Esophagus muscularis mucosa (tissue), 4 donors: Measurements from ENCODE around the gene WNT1. TPM values are rescaled to one million over a fixed set of nuclear protein-coding genes. Genes with fewer than 3 reads are reported as not detected.
A peak's percentile ranks its signal among the peaks of the same experiment; 100 is the strongest.

ENCODE experiments used
- DNase-seq: peaks from one replicate; pipeline ENCODE4 v3.0.0-alpha.2; 2017; ENCODE audit errors: extremely low spot score
- H3K27ac ChIP-seq, 4 donors: fragments of 200-600 bp; sonication (generic); replicated peaks in 1 of 4; 1 replicate in 3 of 4; 2 replicates in 1 of 4; pipeline ENCODE4 v1.5.1; 2016 to 2019; ENCODE audit warnings: mild to moderate bottlenecking in 1 of 4
- H3K27me3 ChIP-seq, 4 donors: fragments of 200-600 bp; sonication (generic); one replicate each; pipeline versions ENCODE4 v1.5.1 to v1.6.0; 2016 to 2019
- H3K36me3 ChIP-seq, 4 donors: fragments of 200-600 bp; sonication (generic); one replicate each; pipeline ENCODE4 v1.5.1; 2016 to 2019
- H3K4me1 ChIP-seq, 4 donors: fragments of 200-600 bp; sonication (generic); one replicate each; pipeline ENCODE4 v1.5.1; 2016 to 2019
- H3K4me3 ChIP-seq, 4 donors: fragments of 200-600 bp; sonication (generic); 1 replicate in 2 of 4; 2 replicates in 2 of 4; pipeline ENCODE4 v1.5.1; 2016 to 2019; ENCODE audit warnings: mild to moderate bottlenecking in 4 of 4, moderate library complexity in 1 of 4
- H3K9me3 ChIP-seq, 4 donors: fragments of 200-600 bp; sonication (generic); 1 replicate in 3 of 4; 2 replicates in 1 of 4; pipeline ENCODE4 v1.5.1; 2016 to 2019
- EP300 ChIP-seq: sonication (generic); formaldehyde crosslinking; IDR thresholded peaks from one replicate; pipeline ENCODE4 v1.6.1; 2017; ENCODE audit warnings: antibody characterized with exemption
- POLR2A ChIP-seq: fragments of 450-650 bp; IDR thresholded peaks from one replicate; pipeline ENCODE4 v1.6.1; 2017; ENCODE audit warnings: antibody characterized with exemption, moderate library complexity, mild to moderate bottlenecking, low read depth
- POLR2AphosphoS5 ChIP-seq, 2 donors: sonication (generic); formaldehyde crosslinking; IDR thresholded peaks; one replicate each; pipeline ENCODE4 v1.6.1; 2017; ENCODE audit warnings: antibody characterized with exemption in 2 of 2
- WGBS: methylation state at CpG from one replicate; pipeline ENCODE4 v1.1.5; 2018; 5-methylcytosine and 5-hydroxymethylcytosine counted together
- intact Hi-C: fragments of 100-400 bp; cut with DNase I; formaldehyde crosslinking; loops from one replicate; pipeline ENCODE4 v1.15.1; 2023
- total RNA-seq, 4 donors: library from RNA; depleted of rRNA; stranded (reverse); fragments of >200 nt; gene quantifications; one replicate each; pipeline versions ENCODE4 v1.1.0 to v1.2.1, GENCODE V29; 2016
- TF ChIP-seq, protein P1 (sequence below), 3 experiments: fragments of 200-600 bp in 2 of 3; fragments of 450-650 bp in 1 of 3; sonication (generic) in 2 of 3; IDR thresholded peaks; one replicate each; pipeline ENCODE4 v1.5.1; 2017 to 2019; ENCODE audit warnings: antibody characterized with exemption in 3 of 3, mild to moderate bottlenecking in 2 of 3, moderate library complexity in 1 of 3

The WNT1 gene
- total RNA-seq, 4 donors from 2014 or later, result not detected

DNA sequence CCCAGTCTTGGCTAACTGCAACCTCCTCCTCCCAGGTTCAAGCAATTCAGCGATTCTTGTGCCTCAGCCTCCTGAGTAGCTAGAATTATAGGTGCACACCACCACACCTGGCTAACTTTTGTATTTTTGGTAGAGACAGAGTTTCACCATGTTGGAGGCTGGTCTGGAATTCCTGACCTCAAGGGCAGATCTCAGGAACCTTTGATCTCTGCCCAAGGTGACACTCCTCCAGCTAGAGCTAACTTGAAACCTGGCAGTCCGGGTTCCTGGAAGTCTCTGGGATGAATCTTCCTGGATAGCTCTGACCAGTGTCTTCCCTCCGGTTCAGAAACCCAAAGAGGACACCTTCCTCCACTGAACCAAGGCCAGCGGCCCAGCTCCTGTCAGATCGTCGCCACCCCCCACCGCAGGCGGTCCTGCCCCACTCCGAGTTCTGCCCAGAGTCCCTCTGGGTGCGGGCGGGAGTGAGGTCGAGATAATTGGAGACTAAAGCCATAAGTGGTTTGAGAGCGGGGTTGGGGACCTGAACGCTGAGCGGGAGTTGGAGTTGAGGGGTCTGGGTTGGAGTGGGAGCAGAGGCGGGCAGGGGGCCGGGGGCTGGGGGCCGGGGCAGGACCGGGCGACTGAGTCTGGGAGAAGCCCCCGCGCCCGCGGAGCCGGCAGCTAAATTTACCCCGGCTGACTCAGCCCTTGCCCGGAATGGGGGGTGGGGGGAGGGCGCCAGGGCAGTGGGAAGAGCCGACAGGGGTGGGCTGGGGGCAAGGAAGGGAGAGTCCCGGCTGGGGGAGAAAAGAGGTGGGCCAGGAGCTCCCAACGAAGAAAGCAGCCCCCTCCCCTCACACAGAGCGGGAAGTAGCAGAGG, 16.3 kb downstream of the WNT1 start:
- no peak overlapping the region for H3K27ac ChIP-seq
- no peaks in the 10 kb centered on the region for H3K36me3 ChIP-seq
- no peak for DNase-seq
- H3K4me1 ChIP-seq, result peaks cover 27 to 47% (median 41%) of the 10 kb centered on the region in 4 donors
- TF ChIP-seq, protein P1, sequence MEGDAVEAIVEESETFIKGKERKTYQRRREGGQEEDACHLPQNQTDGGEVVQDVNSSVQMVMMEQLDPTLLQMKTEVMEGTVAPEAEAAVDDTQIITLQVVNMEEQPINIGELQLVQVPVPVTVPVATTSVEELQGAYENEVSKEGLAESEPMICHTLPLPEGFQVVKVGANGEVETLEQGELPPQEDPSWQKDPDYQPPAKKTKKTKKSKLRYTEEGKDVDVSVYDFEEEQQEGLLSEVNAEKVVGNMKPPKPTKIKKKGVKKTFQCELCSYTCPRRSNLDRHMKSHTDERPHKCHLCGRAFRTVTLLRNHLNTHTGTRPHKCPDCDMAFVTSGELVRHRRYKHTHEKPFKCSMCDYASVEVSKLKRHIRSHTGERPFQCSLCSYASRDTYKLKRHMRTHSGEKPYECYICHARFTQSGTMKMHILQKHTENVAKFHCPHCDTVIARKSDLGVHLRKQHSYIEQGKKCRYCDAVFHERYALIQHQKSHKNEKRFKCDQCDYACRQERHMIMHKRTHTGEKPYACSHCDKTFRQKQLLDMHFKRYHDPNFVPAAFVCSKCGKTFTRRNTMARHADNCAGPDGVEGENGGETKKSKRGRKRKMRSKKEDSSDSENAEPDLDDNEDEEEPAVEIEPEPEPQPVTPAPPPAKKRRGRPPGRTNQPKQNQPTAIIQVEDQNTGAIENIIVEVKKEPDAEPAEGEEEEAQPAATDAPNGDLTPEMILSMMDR (IDR thresholded peaks at IDR 0.05), result no peak
- TF ChIP-seq POLR2A, result no peak
- TF ChIP-seq EP300, result no peak
- TF ChIP-seq POLR2AphosphoS5 (IDR thresholded peaks at IDR 0.05), result no peak
- intact Hi-C loops, result no loop called here
- H3K27me3 ChIP-seq, result peaks cover 6 to 97% (median 35%) of the 10 kb centered on the region in 4 donors
- WGBS, result 30% methylated on average over 15 of the region's 32 CpGs
- no peaks in the 10 kb centered on the region for H3K9me3 ChIP-seq
- H3K4me3 ChIP-seq, result no peak overlapping the region

DNA sequence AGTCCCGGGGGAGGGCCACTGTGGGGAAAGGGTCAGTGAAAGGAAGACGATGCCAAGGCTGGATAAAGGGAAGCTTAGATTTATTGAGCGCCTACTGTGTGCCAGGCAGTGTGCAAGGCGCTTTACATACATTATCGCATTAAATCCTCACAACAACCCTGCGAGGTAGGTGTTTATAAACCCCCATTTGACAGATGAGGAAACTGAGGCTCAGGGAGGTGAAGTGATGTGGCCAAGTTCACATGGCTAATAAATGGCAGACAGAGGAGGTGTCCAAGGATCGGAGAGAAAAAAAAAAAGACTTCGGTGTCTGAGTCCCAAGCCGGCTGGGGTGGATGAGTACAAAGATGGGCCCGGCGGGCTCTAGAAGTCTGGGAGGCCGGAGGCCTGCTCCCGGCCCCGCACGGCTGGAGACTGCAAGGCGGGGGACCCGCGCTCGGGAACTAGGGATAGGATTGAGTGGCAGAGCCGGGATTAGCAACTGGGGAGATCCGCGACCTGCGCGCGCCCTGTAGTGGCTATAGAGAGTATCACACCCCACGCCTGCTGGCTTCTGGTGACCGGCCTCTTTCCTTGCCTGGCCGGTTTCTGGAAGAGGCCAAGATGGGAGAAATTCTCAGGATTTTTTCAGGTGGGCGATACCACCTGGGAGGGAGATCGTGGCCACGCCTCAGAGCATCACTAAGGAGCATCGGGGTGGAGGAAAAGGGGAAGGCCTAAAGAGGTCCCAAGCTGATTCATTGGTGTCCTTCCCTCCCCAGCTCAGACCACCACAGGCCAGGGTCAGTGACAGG, 17.2 kb downstream of the WNT1 start:
- DNase-seq, result peak; percentile 96
- WGBS, result 7% methylated on average over 30 of the region's 32 CpGs
- peaks cover 0 to 2% (median 0%) of the 10 kb centered on the region in 4 donors for H3K36me3 ChIP-seq
- peaks cover 6 to 97% (median 44%) of the 10 kb centered on the region in 4 donors for H3K27me3 ChIP-seq
- H3K27ac ChIP-seq, result no peak overlapping the region
- TF ChIP-seq EP300, result no peak
- TF ChIP-seq, protein P1 (IDR thresholded peaks at IDR 0.05), result peak; percentile 84 to 96 (median 86)
- peak in 1 of 2 donors; percentile 29 for TF ChIP-seq POLR2AphosphoS5 (IDR thresholded peaks at IDR 0.05)
- H3K4me3 ChIP-seq, result peak overlapping the region; percentile 30 to 43 (median 32)
- intact Hi-C loops, result no loop called here
- H3K9me3 ChIP-seq, result no peaks in the 10 kb centered on the region
- H3K4me1 ChIP-seq, result peaks cover 35 to 56% (median 49%) of the 10 kb centered on the region in 4 donors

DNA sequence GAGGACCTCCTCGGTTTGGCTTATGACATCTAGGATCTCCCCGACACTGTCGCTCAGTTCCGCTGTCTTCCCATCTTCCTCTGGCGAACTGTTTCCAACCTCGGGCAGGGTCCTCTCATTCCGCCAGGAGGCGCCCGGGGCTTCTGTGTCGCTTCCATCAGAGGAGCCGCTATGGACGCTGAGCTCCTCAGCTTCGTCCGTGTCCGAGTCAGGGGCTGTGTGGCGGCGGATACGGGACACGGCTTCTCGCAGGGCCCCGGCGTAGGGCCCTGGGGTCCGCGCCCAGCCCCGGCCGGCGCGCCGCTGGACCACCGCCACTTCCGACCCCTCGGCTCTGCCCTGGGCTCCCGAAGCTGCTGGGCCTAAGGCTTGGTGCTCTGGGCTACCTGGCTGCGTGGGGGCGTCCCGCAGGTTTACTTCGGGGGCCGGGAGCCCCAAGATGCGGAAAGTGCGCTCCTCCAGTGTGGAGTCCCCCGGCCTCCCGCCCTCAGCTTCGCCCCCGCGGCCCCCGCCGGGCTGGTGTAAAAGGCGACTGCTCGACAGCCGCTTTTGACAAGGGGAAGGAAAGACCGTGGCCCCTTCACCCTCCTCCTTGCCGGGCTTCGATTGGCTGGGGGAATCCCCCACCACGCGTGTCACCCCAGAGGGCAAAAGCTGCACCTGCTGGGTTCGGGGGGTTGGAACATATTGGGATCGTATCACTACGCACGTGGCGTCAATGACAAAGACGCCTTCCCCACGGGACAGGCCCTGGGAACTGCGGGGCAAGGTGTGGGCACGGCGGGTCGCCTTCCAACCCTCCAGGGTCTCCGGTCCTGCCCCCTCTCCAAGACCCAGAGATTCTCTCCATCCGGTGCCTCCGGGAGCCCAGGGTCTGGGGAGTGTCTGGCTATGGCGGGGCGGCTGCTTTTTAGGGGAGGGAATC, 18.9 kb downstream of the WNT1 start:
- intact Hi-C loops, result no loop called here
- H3K36me3 ChIP-seq, result peaks cover 2 to 20% (median 11%) of the 10 kb centered on the region in 4 donors
- TF ChIP-seq, protein P1 (IDR thresholded peaks at IDR 0.05), result peak; percentile 65 to 84 (median 73)
- TF ChIP-seq EP300, result no peak
- H3K27me3 ChIP-seq, result peaks cover 6 to 95% (median 54%) of the 10 kb centered on the region in 4 donors
- DNase-seq, result peak; percentile 93
- H3K27ac ChIP-seq, result no peak overlapping the region
- H3K9me3 ChIP-seq, result no peaks in the 10 kb centered on the region
- peaks cover 38 to 57% (median 53%) of the 10 kb centered on the region in 4 donors for H3K4me1 ChIP-seq
- WGBS, result 14% methylated on average over 18 of the region's 71 CpGs
- H3K4me3 ChIP-seq, result peak overlapping the region; percentile 48 to 63 (median 50)

DNA sequence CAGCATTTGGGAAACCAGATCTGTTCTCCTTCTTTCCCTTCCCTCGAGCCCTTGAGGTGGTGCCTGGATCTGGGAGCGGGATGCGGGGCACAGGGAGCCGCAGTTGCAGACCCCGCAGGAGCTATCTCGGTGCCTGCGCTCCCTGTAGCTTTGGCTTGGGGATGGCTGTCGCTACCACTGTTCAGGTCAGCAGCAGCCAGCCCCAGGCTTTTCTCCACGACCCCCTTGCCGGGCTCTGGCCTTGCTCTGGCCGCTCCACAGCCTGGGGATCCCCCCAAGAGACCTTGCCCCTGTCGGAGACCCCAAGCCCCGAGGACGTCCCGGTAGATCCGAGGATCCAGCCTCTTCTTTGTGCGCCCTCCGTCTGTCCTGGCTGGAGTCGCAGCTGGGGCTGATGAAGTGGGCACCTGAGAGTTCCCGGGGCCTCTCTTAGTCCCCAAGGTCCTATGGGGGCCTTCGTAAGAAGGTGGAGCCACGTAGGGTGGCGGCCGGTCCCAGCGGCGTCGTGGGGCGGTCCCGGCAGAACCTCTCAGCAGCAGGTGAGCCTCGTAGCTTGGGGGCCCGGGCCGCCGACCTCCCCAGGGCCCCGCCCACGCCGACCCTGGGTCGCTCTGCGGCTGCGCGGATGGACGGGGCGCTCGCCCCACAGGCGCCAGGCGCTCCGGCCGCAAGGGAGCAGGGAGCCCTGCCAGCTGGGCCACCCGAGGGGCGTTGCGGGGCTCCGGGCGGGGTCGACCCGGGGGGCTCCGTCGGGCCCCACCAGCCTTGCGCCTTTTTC, 19.8 kb downstream of the WNT1 start:
- 9% methylated on average over 9 of the region's 57 CpGs for WGBS
- Histone ChIP-seq H3K9me3 (no peaks in the 10 kb centered on the region), H3K4me1 (peaks cover 38 to 57% (median 53%) of the 10 kb centered on the region in 4 donors), H3K27me3 (peaks cover 6 to 97% (median 56%) of the 10 kb centered on the region in 4 donors), H3K36me3 (peaks cover 10 to 28% (median 20%) of the 10 kb centered on the region in 4 donors), H3K27ac (no peak overlapping the region), H3K4me3 (peak overlapping the region; percentile 46 to 63 (median 50))
- intact Hi-C loops, result no loop called here
- DNase-seq, result no peak
- TF ChIP-seq POLR2A (no peak), EP300 (no peak), POLR2AphosphoS5 (IDR thresholded peaks at IDR 0.05) (no peak)
- TF ChIP-seq, protein P1 (IDR thresholded peaks at IDR 0.05), result no peak
